Esophagus mucosa (tissue), 1 donor: Measurements from ENCODE around the gene SLC38A2. TPM values are rescaled to one million over a fixed set of nuclear protein-coding genes. Genes with fewer than 3 reads are reported as not detected.
A peak's percentile ranks its signal among the peaks of the same experiment; 100 is the strongest.

Source experiments
- ATAC-seq: fragments of 200-7000 bp; cut with Tn5 transposase; one replicate; pipeline ENCODE4 v1.9.1; 2020
- total RNA-seq: library from RNA; stranded (reverse); gene quantifications from one replicate; pipeline ENCODE4 v1.2.4, GENCODE V29; 2023
- donor health status: DM: yes; HTN: yes; CAD: no.

The SLC38A2 gene
- total RNA-seq, 1 donor from 2014 or later = 245 TPM

GRCh38 chr12:46391630-46392029 is 19.1 kb upstream of the SLC38A2 start:
- ATAC-seq = no peak

DNA sequence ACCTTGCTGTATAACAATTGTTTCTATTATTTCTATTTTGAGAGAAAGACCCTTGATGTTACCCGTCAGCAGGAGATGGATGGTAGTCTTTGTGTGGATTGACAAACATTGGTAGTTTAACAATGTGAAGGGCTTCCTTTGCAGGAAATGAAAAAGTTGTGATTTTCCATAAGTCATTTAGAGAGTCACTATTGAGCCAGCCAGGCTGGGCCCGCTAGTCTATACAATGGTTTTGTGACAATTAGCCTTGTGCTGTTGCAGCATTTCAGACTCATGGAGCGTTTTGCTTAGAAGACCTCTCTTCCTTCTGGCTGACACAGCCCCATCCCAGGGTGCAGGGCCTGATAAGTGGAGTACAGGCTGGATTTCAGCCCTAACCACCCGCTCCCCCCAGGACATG is 18.3 kb upstream of the SLC38A2 start:
- ATAC-seq = no peak

- no peak for ATAC-seq
These were observed 17.7 kb upstream of the SLC38A2 start for GRCh38 chr12:46390304-46390703.

GRCh38 chr12:46389031-46389616 is 16.6 kb upstream of the SLC38A2 start:
- no peak for ATAC-seq

- no peak for ATAC-seq
These were observed 16.0 kb upstream of the SLC38A2 start for GRCh38 chr12:46388427-46389021.

DNA sequence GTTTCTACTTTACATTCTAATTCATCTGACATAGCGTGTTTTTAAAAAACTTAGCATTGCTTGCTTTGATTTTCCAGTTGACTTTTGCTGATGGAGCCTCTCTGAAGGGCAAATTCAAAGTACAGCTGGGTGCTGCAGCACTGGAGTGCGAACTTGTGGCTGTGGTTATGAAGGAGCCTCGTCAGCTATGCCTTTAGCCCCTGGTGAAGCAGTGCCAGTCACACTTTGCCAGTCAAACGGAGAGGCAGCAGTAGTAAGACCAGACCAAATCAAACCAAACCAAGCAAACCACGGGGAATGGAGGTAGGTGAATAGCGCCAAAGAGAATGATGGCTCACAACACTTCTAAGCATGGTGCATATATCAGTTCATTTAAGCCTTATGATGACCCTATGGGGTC is 15.1 kb upstream of the SLC38A2 start:
- no peak for ATAC-seq

DNA sequence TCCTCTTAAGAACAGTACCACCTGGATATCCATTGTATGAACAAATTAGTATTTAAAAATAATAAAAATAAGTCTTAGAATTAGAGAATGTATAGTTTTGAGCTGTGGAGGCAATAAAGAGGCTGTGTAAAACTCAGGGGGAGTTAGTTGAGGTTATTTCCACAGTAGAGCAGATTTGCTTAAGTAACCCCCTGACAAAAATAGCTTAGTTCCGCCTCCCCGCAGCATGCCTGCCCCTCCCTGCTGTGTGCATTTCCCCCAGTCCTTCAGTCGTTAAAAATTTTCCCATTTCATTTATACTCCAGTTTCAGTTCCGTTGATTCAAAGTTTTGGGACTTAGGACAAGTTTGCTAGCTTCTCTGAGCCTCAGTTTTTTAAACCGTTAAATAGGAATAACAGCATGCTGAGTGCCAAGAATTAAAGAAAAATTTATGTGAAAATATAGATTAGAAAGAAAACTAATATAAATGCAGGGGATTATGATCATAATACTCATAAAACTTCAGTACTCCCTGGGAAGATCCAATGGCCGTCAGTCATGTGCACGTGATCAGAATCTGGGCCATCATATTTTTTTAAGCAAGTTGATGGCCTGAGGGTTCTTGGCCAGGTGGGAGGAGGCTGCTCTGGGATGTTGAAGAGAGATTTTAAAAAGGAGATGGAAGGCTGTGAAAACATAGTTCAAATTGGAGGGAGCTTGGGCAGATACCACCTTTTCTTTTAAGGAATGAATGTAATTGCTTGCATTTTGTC is 14.5 kb upstream of the SLC38A2 start:
- no peak for ATAC-seq

DNA sequence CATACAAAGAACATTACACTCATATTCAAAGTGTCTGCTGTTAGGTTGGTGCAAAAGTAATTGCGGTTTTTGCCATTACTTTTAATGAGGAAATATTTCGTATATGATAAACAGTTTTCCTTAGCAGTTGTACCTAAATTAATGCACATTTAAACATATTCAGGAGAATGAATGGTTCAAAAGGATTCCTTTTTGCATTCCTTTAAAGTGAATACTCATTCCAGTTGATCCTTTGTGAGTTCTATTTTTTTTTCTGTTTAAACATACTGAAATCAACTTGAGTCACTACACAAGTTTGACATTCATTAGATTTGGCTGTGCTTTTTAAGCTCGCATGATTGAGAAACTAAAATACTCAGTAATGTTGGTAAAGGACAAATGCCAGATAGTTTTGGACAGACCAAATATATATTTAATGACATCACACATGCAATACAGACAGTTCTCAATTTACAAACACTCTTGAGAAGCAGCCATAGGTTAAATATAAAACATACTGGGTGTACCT is 13.8 kb upstream of the SLC38A2 start:
- ATAC-seq = no peak

DNA sequence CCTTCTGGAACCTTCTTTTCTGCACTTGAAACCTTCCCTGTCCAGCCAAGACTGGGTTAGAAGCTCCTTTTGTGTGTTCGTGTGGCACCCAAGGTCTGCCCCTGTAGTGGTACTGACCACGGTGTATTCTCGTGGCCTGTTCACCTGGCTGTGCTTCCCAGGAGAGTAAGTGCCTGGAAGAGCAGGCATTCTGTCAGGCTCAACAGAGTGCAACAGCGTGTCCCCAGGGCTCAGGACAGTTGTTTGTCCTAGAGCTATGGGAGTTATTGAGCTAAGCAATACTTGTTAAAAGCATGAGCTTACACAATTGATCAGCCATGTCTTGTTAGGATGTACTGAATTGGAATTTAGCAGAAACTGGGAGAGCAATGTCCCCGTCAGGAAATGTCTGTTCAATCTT is 12.9 kb upstream of the SLC38A2 start:
- ATAC-seq = no peak

DNA sequence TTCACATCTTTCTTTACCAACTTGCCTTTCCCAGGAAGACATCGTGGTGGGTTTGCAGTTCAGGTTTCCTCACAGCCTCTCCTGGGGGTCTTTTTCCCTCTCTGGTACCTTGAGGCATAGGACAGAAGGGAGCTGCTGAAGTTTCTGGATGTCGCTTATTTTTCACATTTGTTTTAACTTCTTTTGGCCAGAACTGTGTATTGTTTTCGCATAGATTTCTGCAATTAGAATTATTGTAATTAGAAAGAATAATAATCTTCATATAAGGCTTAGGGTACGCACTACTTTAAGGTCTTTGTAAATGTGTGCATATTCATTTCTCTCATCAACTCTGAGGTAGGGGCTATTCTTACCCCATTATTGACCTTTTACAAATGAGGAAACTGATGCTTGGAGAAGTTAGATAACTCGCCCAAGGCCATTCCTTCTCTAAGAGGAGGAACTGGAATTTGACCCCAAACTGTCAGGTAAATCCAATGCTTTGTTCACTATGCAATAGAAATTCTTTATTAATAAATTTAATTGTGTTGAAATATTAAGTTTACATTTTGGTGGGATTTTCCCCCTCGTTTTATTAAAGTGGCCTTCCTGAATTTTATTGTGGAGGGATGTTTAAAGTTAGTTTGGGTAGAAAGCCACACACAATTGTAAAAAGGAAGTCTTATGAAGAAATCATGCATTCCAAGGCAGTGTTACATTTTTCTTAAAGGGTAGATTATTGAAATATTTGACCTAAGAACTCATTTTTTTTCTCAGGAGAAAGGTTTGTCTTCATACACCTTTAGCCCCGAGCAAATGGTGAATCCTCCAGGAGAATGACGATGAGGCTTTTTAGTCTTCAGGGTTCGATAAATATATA is 12.1 kb upstream of the SLC38A2 start:
- ATAC-seq = no peak

DNA sequence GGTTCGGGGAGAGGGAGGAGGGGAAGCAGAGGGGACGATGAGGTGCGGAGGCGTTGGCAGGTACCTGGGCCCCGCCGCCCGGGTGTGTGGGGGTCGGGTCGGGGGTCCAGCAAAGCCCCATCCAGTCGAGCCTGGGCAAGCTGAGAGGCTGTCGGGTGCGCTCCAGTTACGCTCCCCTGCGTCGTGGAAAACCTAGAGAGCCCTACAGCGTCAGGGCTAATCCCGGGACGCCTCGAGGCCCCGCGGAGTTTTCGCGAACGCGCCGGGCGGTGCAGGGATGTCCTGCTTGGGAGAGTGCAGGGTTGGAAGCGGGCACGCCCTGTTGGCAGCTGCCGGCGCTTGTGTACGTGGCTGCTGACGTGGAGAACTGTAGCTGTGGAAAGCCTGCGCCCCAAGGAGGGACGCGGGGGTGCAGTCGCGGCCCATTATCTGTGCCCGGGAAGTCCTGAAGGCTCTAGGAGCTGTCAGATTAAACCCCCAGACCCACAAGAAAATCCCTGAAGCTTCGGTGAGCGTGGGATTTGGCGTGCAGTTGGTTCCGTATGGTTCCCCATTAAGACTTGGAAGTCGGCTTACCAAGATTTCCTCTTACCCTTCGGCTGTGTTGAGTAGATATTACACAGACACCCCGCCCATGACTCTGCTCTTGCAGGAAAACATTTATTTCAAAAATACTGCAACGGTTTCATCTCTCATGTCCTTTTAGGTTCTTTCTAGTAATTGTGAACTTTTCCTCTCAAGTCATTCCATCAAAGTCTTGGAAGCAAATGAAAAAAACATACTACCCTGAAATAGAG is 11.3 kb upstream of the SLC38A2 start:
- peak; percentile 89 for ATAC-seq

DNA sequence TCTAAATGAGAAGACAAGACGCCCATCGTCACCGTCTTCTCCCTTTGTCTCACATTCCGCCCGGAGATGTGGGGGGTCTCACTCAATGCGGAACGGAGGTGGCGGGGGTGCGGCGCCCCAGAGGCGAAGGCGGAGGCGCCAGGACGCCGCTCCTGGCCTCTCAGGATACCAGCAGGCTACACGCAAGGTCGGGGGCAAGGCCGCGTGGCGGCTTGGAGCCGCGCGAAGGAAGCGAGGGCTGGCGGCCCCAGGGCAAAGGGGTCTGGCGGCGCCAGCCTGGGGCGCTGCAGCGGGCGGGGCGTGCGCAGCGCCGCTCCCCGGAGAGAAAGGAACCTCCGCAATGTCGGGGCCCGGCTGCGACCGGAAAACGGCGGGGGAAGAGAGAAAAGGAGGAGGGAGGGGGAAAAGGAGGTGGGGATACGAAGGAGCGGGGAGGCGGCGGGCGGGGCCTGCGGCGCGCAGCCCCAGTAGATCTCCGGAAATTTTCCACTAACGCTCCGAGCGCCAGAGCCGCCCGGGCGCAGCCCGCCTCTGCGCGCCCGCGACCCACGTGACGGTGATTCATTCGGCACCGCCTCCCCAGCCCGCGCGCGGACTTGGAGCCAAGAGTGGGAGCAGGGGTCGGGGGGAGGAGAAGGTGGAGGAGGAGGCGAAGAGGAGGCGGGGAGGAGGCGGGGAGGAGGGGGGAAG is 10.5 kb upstream of the SLC38A2 start:
- peak; percentile 91 for ATAC-seq

GRCh38 chr12:46382408-46382963 is 9.9 kb upstream of the SLC38A2 start:
- ATAC-seq = peak; percentile 2

DNA sequence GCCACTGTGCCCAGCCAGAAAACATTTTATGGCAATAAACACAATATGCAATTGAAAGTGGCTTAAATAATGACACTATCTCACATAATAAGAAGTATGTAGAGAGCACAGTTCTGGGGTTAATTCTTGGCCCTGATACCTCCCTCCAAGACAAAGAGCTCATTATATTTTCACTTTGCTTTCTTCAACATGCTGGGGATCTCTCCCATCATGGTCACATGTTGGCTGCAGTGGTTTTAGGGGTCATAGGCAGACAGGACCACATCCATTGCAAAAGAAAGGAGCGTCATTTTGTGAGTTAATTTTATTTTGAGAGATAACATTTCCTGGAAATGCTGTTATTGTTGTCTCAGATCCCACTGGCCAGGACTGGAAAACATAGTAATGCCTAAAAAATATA is 8.3 kb upstream of the SLC38A2 start:
- no peak for ATAC-seq

- no peak for ATAC-seq
These were observed 7.6 kb upstream of the SLC38A2 start for GRCh38 chr12:46380022-46380796.

GRCh38 chr12:46379352-46379751 is 6.8 kb upstream of the SLC38A2 start:
- no peak for ATAC-seq

DNA sequence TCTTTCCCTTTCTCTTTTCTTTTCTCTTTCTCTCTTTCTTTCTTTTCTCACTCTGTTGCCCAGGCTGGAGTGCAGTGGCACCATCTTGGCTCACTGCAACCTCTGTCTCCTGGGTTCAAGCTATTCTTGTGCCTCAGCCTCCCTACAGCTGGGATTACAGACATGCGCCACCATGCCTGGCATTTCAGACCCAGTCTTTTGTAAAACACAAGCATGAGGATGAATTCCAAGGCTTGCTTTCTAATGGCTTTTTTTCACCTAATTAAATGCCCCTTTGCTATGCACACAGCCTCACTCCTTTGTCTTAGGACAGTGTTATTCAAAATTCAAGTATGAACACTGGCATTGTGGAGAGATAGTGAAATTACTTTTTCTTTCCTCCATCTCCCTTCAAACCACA is 6.0 kb upstream of the SLC38A2 start:
- no peak for ATAC-seq

DNA sequence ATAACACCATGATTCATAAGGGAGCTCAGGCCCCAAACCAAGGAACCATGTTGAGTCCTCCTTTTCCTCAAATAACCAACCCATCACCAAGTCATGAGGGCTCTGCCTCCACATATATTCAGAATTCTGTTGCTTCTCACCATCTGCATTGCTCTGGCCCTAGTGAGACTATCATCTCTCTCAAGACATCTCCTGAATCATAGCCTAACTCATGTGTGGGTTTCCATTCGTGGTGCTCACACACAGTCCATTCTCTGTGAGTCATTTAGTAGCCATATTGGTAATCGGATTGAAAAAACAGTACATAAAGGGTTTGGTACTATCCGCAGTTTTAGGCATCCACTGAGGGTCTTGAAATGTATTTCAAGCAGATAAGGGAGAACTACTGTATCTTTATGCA is 5.1 kb upstream of the SLC38A2 start:
- no peak for ATAC-seq

DNA sequence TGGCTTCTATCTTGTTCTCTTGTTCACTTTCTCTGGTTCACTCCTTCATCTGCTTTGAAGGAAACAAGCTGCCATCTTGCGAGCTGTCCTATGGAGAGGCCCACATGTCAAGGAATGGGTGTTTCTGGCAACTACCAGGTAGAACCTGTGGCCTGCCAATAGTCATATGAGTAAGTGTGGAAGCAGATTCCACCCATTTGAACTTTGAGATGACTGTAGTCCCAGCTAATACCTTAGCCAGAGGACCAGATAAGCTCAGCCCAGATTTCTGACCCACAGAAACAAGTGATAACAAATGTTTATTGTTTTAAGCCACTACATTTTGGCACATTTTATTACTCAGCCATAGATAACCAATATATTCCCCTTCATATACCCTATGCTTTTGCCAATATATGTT is 4.0 kb upstream of the SLC38A2 start:
- ATAC-seq = no peak

DNA sequence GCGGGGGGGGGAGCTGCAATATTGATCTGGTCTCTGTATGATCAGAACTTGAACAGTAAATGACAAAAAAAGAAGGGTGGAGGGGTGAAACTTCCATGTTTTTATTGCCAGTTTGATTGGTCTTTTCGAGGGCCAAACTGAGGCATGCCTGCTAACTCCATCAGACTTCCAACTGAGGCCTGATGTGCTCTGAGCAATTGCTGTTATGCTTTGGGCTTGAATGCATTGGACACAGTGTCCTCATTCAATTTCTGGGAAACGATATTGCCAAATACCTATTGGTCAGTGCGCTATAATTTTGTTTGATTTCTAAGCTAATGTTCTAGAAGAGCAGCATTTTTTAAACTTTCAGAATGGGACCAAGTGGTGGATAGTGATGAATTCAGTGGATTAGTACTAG is 2.1 kb upstream of the SLC38A2 start:
- no peak for ATAC-seq
